HepG2 (cell line): ENCODE measurements around the gene AK8. TPM values are rescaled to one million over a fixed set of nuclear protein-coding genes. Genes with fewer than 3 reads are reported as not detected.

Source experiments
- ATAC-seq: fragments of 200-7000 bp; cut with Tn5 transposase; 3 replicates; pipeline ENCODE4 v1.9.1; 2020; ENCODE audit warnings: mild to moderate bottlenecking, moderate library complexity
- BruUV-seq: library from RNA; stranded (reverse); fragments of 400-500 nt; replicated peaks from 2 replicates; lab custom pipeline; 2021; lab: Mats Ljungman, UMichigan
- CTCF ChIA-PET: fragments of 300-600 bp; formaldehyde crosslinking; extraction: SDS; loops from one replicate; lab custom pipeline; 2021; ENCODE audit warnings: low total read pairs, inconsistent platforms, low intra/inter-chr PET ratio; lab: Yijun Ruan, JAX
- POLR2A ChIA-PET: fragments of 350-600 bp; sonication (Branson Sonifier 250); formaldehyde crosslinking; loops from one replicate; lab custom pipeline; 2020; ENCODE audit warnings: antibody characterized with exemption, inconsistent platforms; lab: Yijun Ruan, JAX
- DNase-seq: peaks from one replicate; pipeline ENCODE4 v3.0.0-alpha.2; 2015; ENCODE audit warnings: low spot score
- FAIRE-seq: peaks from 3 replicates; lab custom pipeline; 2011; peaks lifted over from hg19 to GRCh38; lab: Jason Lieb, UNC
- H2AFZ ChIP-seq: one replicate; pipeline ENCODE4 v1.6.1; 2011; ENCODE audit warnings: low read length, inconsistent platforms
- H3K27ac ChIP-seq: fragments of 300-600 bp; 3 replicates; pipeline ENCODE4 v1.8.0; 2011; ENCODE audit warnings: mixed run types, mild to moderate bottlenecking, mixed read lengths, low read length, inconsistent platforms; ENCODE audit not compliant: insufficient read depth; ENCODE audit errors: extremely low read length
- H3K27me3 ChIP-seq, 2 experiments: fragments of 200-600 bp in 1 of 2; 2 replicates in 1 of 2; 3 replicates in 1 of 2; pipeline versions ENCODE4 v1.6.0 to v1.8.0; 2011; ENCODE audit warnings: low read length in 2 of 2, mild to moderate bottlenecking in 2 of 2, moderate library complexity in 2 of 2, inconsistent platforms in 1 of 2; ENCODE audit not compliant: insufficient read depth in 2 of 2, control insufficient read depth in 1 of 2
- H3K36me3 ChIP-seq, 2 experiments: fragments of 200-600 bp in 1 of 2; replicated peaks in 1 of 2; 2 replicates in 1 of 2; 3 replicates in 1 of 2; pipeline versions ENCODE4 v1.5.1 to v1.8.0; 2011; ENCODE audit warnings: low read length in 2 of 2, inconsistent platforms in 1 of 2; ENCODE audit not compliant: insufficient read depth in 2 of 2, control insufficient read depth in 1 of 2
- H3K4me1 ChIP-seq: 2 replicates; pipeline ENCODE4 v1.5.1; 2012; ENCODE audit warnings: low read length, inconsistent platforms; ENCODE audit not compliant: insufficient read depth
- H3K4me2 ChIP-seq: 2 replicates; pipeline ENCODE4 v1.6.0; 2011; ENCODE audit warnings: low read depth, low read length, inconsistent platforms
- H3K4me3 ChIP-seq, 3 experiments: fragments of 200-600 bp in 1 of 3; sonication (generic), shearing (Covaris generic) in 1 of 3; replicated peaks in 1 of 3; 2 replicates each; pipeline ENCODE4 v1.5.1; 2011 to 2016; ENCODE audit warnings: low read length in 3 of 3, inconsistent platforms in 2 of 3, low read depth in 2 of 3, mild to moderate bottlenecking in 2 of 3, control low read depth in 1 of 3, mixed read lengths in 1 of 3; ENCODE audit not compliant: insufficient read depth in 1 of 3
- H3K79me2 ChIP-seq: one replicate; pipeline ENCODE4 v1.6.1; 2011; ENCODE audit warnings: low read length, inconsistent platforms; ENCODE audit not compliant: insufficient read depth
- H3K9ac ChIP-seq: 2 replicates; pipeline ENCODE4 v1.6.0; 2011; ENCODE audit warnings: mild to moderate bottlenecking, low read depth, low read length, inconsistent platforms; ENCODE audit not compliant: insufficient read depth
- H3K9me3 ChIP-seq: 2 replicates; pipeline ENCODE4 v1.5.1; 2012; ENCODE audit warnings: mild to moderate bottlenecking, low read length
- H4K20me1 ChIP-seq: 2 replicates; pipeline ENCODE4 v1.6.0; 2011; ENCODE audit warnings: inconsistent platforms, mild to moderate bottlenecking, low read length, moderate library complexity; ENCODE audit not compliant: insufficient read depth
- AGO2 ChIP-seq: fragments of 200-400 bp; formaldehyde crosslinking; optimal IDR thresholded peaks from 2 replicates; pipeline ENCODE3; 2017; ENCODE audit warnings: mild to moderate bottlenecking, low read depth, low read length, moderate library complexity
- ASH2L ChIP-seq: fragments of 300-600, 200-600 bp; sonication (generic); IDR thresholded peaks from 2 replicates; pipeline ENCODE4 v1.7.0; 2017; ENCODE audit warnings: low read depth, mild to moderate bottlenecking, moderate library complexity, mixed read lengths, low read length; ENCODE audit not compliant: insufficient read length
- FOXK2 ChIP-seq: fragments of 450-650 bp; IDR thresholded peaks from 2 replicates; pipeline ENCODE4 v1.6.1; 2016
- GATA4 ChIP-seq: sonication (generic); IDR thresholded peaks from 2 replicates; pipeline ENCODE4 v1.6.1; 2016; ENCODE audit warnings: antibody characterized with exemption, low read depth, borderline replicate concordance
- MEIS1 ChIP-seq: sonication (generic); formaldehyde crosslinking; IDR thresholded peaks from 2 replicates; pipeline ENCODE4 v1.9.0; 2021; ENCODE audit warnings: mild to moderate bottlenecking, missing genetic modification reagents, moderate library complexity, borderline replicate concordance
- NFE2L2 ChIP-seq: fragments of 150-350 bp; IDR thresholded peaks from 2 replicates; pipeline ENCODE4 v1.6.1; 2014; ENCODE audit warnings: low read length
- PAWR ChIP-seq: sonication (generic); formaldehyde crosslinking; IDR thresholded peaks from 2 replicates; pipeline ENCODE4 v1.4.0; 2020; ENCODE audit warnings: missing genetic modification reagents, mild to moderate bottlenecking, borderline replicate concordance
- PITX1 ChIP-seq: sonication (generic); formaldehyde crosslinking; IDR thresholded peaks from 2 replicates; pipeline ENCODE4 v1.5.1; 2020; ENCODE audit warnings: mild to moderate bottlenecking, missing genetic modification reagents
- PRMT3 ChIP-seq: sonication (generic); formaldehyde crosslinking; IDR thresholded peaks from 2 replicates; pipeline ENCODE4 v1.8.1; 2022; ENCODE audit warnings: low read depth, mild to moderate bottlenecking, moderate library complexity, missing genetic modification reagents, borderline replicate concordance
- TAF1 ChIP-seq: sonication (generic); formaldehyde crosslinking; IDR thresholded peaks from 2 replicates; pipeline ENCODE4 v1.4.0; 2020; ENCODE audit warnings: missing genetic modification reagents
- TGIF2 ChIP-seq: IDR thresholded peaks from 2 replicates; pipeline ENCODE4 v1.6.1; 2016; ENCODE audit warnings: control low read depth, missing compliant biosample characterization
- ZBTB42 ChIP-seq: sonication (generic); formaldehyde crosslinking; IDR thresholded peaks from 2 replicates; pipeline ENCODE4 v1.5.0; 2020; ENCODE audit warnings: mild to moderate bottlenecking, missing genetic modification reagents
- ZC3H4 ChIP-seq: sonication (generic); formaldehyde crosslinking; IDR thresholded peaks from 2 replicates; pipeline ENCODE4 v1.4.0; 2020; ENCODE audit warnings: missing genetic modification reagents, borderline replicate concordance
- ZNF232 ChIP-seq: sonication (generic); formaldehyde crosslinking; IDR thresholded peaks from 2 replicates; pipeline ENCODE4 v1.4.0; 2020; ENCODE audit warnings: missing genetic modification reagents, borderline replicate concordance
- ZNF569 ChIP-seq: sonication (generic); formaldehyde crosslinking; IDR thresholded peaks from 2 replicates; pipeline ENCODE4 v1.5.0; 2020; ENCODE audit warnings: mild to moderate bottlenecking, missing genetic modification reagents, moderate library complexity, borderline replicate concordance
- WGBS: methylation state at CpG from one replicate; pipeline ENCODE4 v1.1.6; 2017; ENCODE audit warnings: low lambda C conversion rate; 5-methylcytosine and 5-hydroxymethylcytosine counted together
- in situ Hi-C: cut with HindIII; loops from 2 replicates; pipeline ENCODE4 v1.10.0; 2017; ENCODE audit warnings: low pct_unique_long_range_greater_than_20kb; ENCODE audit not compliant: extremely low pct_ligation_motif_present
- intact Hi-C: fragments of 100-400 bp; cut with micrococcal nuclease; formaldehyde crosslinking; loops from one replicate; pipeline ENCODE4 v1.10.0; 2022; ENCODE audit not compliant: unreplicated experiment
- polyA plus RNA-seq, 8 experiments: library from polyadenylated mRNA; depleted of rRNA in 3 of 8; stranded (reverse) in 7 of 8; unstranded in 1 of 8; fragments of >200 nt; fragmentation: Illumina TruSeq in 4 of 8; extraction: Trizol in 4 of 8; gene quantifications; 2 replicates each; pipeline versions ENCODE4 v1.2.1 to v1.2.3, GENCODE V29; 2011 to 2016; ENCODE audit warnings: low read depth in 4 of 8, missing spikeins in 1 of 8, mixed read lengths in 1 of 8; ENCODE audit not compliant: insufficient read depth in 1 of 8
- total RNA-seq, 5 experiments: library from RNA; depleted of rRNA; stranded (reverse); fragments of >200 nt; fragmentation: Illumina TruSeq; extraction: Trizol; gene quantifications; 2 replicates each; pipeline ENCODE4 v1.2.3, GENCODE V29; 2016; ENCODE audit warnings: low read depth in 1 of 5
- TF ChIP-seq, protein P1 (sequence below): sonication (generic); formaldehyde crosslinking; IDR thresholded peaks from 2 replicates; pipeline ENCODE4 v1.4.0; 2020; ENCODE audit warnings: missing genetic modification reagents
- TF ChIP-seq, protein P2 (sequence below): sonication (generic); formaldehyde crosslinking; IDR thresholded peaks from 2 replicates; pipeline ENCODE4 v1.5.1; 2020; ENCODE audit warnings: missing genetic modification reagents, mild to moderate bottlenecking, borderline replicate concordance

Gene AK8
- total and polyA plus RNA-seq, 2 of the 13 experiments (the other 11 are each of a cell fraction or from before 2014, with no cell fraction given): 0.11 TPM; not detected in 1

DNA sequence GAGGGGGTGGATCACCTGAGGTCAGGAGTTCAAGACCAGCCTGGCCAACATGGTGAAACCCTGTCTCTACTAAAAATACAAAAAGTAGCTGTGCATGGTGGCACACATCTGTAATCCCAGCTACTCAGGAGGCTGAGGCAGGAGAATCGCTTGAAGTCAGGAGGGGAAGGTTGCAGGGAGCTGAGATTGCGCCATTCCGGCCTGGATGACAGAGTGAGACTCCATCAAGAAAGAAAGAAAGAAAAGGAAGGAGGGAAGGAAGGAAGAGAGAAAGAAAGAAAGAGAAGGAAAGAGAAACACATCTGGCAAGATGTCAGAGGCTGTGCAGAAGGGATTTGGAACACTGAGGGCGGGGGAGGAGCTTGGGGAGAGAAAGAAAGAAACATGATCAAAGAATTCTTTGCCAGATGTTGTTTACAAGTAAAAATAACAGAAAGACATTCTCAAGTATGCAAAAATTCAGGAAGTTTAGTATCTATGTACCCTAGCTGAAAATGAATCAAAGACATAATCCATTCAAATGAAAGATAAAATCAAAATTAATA is 93.7 kb downstream of the AK8 start:
- intact Hi-C loops: no loop called here
- no TSS peak for BruUV-seq

More for the DNA sequence above, 93.7 kb downstream of the AK8 start:
- H3K9ac ChIP-seq: no peak overlapping the region
- TF ChIP-seq PAWR (CRISPR knock-in tag) (no peak), FOXK2 (no peak), ZC3H4 (CRISPR knock-in tag) (no peak), MEIS1 (no peak), ZNF569 (no peak), PITX1 (no peak), ASH2L (no peak), GATA4 (no peak), TGIF2 (CRISPR knock-in tag) (no peak), ZBTB42 (CRISPR knock-in tag) (no peak), AGO2 (no peak), ZNF232 (CRISPR knock-in tag) (no peak), TAF1 (CRISPR knock-in tag) (no peak), PRMT3 (no peak), NFE2L2 (no peak)
- TF ChIP-seq, protein P1, sequence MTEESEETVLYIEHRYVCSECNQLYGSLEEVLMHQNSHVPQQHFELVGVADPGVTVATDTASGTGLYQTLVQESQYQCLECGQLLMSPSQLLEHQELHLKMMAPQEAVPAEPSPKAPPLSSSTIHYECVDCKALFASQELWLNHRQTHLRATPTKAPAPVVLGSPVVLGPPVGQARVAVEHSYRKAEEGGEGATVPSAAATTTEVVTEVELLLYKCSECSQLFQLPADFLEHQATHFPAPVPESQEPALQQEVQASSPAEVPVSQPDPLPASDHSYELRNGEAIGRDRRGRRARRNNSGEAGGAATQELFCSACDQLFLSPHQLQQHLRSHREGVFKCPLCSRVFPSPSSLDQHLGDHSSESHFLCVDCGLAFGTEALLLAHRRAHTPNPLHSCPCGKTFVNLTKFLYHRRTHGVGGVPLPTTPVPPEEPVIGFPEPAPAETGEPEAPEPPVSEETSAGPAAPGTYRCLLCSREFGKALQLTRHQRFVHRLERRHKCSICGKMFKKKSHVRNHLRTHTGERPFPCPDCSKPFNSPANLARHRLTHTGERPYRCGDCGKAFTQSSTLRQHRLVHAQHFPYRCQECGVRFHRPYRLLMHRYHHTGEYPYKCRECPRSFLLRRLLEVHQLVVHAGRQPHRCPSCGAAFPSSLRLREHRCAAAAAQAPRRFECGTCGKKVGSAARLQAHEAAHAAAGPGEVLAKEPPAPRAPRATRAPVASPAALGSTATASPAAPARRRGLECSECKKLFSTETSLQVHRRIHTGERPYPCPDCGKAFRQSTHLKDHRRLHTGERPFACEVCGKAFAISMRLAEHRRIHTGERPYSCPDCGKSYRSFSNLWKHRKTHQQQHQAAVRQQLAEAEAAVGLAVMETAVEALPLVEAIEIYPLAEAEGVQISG (CRISPR knock-in tag): no peak
- TF ChIP-seq, protein P2, sequence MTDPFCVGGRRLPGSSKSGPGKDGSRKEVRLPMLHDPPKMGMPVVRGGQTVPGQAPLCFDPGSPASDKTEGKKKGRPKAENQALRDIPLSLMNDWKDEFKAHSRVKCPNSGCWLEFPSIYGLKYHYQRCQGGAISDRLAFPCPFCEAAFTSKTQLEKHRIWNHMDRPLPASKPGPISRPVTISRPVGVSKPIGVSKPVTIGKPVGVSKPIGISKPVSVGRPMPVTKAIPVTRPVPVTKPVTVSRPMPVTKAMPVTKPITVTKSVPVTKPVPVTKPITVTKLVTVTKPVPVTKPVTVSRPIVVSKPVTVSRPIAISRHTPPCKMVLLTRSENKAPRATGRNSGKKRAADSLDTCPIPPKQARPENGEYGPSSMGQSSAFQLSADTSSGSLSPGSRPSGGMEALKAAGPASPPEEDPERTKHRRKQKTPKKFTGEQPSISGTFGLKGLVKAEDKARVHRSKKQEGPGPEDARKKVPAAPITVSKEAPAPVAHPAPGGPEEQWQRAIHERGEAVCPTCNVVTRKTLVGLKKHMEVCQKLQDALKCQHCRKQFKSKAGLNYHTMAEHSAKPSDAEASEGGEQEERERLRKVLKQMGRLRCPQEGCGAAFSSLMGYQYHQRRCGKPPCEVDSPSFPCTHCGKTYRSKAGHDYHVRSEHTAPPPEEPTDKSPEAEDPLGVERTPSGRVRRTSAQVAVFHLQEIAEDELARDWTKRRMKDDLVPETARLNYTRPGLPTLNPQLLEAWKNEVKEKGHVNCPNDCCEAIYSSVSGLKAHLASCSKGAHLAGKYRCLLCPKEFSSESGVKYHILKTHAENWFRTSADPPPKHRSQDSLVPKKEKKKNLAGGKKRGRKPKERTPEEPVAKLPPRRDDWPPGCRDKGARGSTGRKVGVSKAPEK (CRISPR knock-in tag): no peak
- in situ Hi-C loops: no loop called here
- H2AFZ ChIP-seq: no peak overlapping the region
- no peak overlapping the region for H3K27ac ChIP-seq
- ChIA-PET POLR2A (no interaction called here), CTCF (no interaction called here)
- DNase-seq (no peak), ATAC-seq (no peak), FAIRE-seq (no peak)
- no peaks in the 10 kb centered on the region for H4K20me1 ChIP-seq
- H3K27me3 ChIP-seq: peaks cover 0 to 30% of the 10 kb centered on the region in 2 experiments; a peak in 4 of 5 replicates
- H3K79me2 ChIP-seq: no peaks in the 10 kb centered on the region
- no peak overlapping the region for H3K4me3 ChIP-seq
- H3K9me3 ChIP-seq: peaks cover 4% of the 10 kb centered on the region; the same call in 1 of the 2 replicates
- WGBS: 63% methylated on average over 4 of the region's 4 CpGs
- no peak overlapping the region for H3K4me2 ChIP-seq
- H3K36me3 ChIP-seq: no peaks in the 10 kb centered on the region
- H3K4me1 ChIP-seq: 0 out of 2 replicates have a peak, but pooled peaks cover 11% of the 10 kb centered on the region
